ENCODE results near the gene NTN3.
A peak's percentile ranks its signal among the peaks of the same experiment; 100 is the strongest.
"Not testable (repeated sequence)": the region's sequence is repeated elsewhere in the genome, so short reads cannot be mapped to it uniquely, and the experiment has no call there.

NTN3 gene

GRCh38 chr16:2432801-2433505 is 38.1 kb upstream of the NTN3 start:
- Mint-ChIP-seq H3K27ac (no peak overlapping the region), H3K36me3 (ENCODE audit: low read depth) (peaks cover 50% of the 10 kb centered on the region), H3K27me3 (no peaks in the 10 kb centered on the region), H3K4me3 (no peak overlapping the region), H3K4me1 (ENCODE audit: low read depth) (peaks cover 23% of the 10 kb centered on the region), H3K9me3 (no peaks in the 10 kb centered on the region)

GRCh38 chr16:2435236-2435635 is 35.9 kb upstream of the NTN3 start:
- Mint-ChIP-seq H3K4me1 (ENCODE audit: low read depth) (peaks cover 17% of the 10 kb centered on the region), H3K36me3 (ENCODE audit: low read depth) (peaks cover 63% of the 10 kb centered on the region)
- not testable (repeated sequence) for H3K27me3 Mint-ChIP-seq, H3K9me3 Mint-ChIP-seq, H3K27ac Mint-ChIP-seq, H3K4me3 Mint-ChIP-seq

- Mint-ChIP-seq H3K27me3 (no peaks in the 10 kb centered on the region), H3K4me3 (no peak overlapping the region), H3K9me3 (no peaks in the 10 kb centered on the region), H3K27ac (no peak overlapping the region), H3K4me1 (ENCODE audit: low read depth) (peaks cover 12% of the 10 kb centered on the region), H3K36me3 (ENCODE audit: low read depth) (peaks cover 55% of the 10 kb centered on the region)
These were observed 35.0 kb upstream of the NTN3 start for GRCh38 chr16:2436110-2436509.

GRCh38 chr16:2437032-2437790 is 33.9 kb upstream of the NTN3 start:
- Mint-ChIP-seq H3K4me3 (no peak overlapping the region), H3K36me3 (ENCODE audit: low read depth) (peaks cover 53% of the 10 kb centered on the region), H3K9me3 (no peaks in the 10 kb centered on the region), H3K27ac (no peak overlapping the region), H3K4me1 (ENCODE audit: low read depth) (peaks cover 12% of the 10 kb centered on the region), H3K27me3 (no peaks in the 10 kb centered on the region)

GRCh38 chr16:2438121-2438520 is 33.0 kb upstream of the NTN3 start:
- no peaks in the 10 kb centered on the region for H3K9me3 Mint-ChIP-seq
- H3K27ac Mint-ChIP-seq: no peak overlapping the region
- peaks cover 9% of the 10 kb centered on the region for H3K4me1 Mint-ChIP-seq (ENCODE audit: low read depth)
- H3K36me3 Mint-ChIP-seq (ENCODE audit: low read depth): peaks cover 46% of the 10 kb centered on the region
- no peaks in the 10 kb centered on the region for H3K27me3 Mint-ChIP-seq
- H3K4me3 Mint-ChIP-seq: no peak overlapping the region

- Mint-ChIP-seq H3K27me3 (no peaks in the 10 kb centered on the region), H3K9me3 (no peaks in the 10 kb centered on the region), H3K4me3 (no peak overlapping the region), H3K36me3 (ENCODE audit: low read depth) (peaks cover 37% of the 10 kb centered on the region), H3K27ac (peak overlapping the region; percentile 2), H3K4me1 (ENCODE audit: low read depth) (peaks cover 9% of the 10 kb centered on the region)
These were observed 31.5 kb upstream of the NTN3 start for GRCh38 chr16:2439598-2439997.

GRCh38 chr16:2441143-2441804 is 29.8 kb upstream of the NTN3 start:
- not testable (repeated sequence) for H3K27me3 Mint-ChIP-seq; H3K4me3 Mint-ChIP-seq; H3K27ac Mint-ChIP-seq; H3K4me1 Mint-ChIP-seq (ENCODE audit: low read depth); H3K9me3 Mint-ChIP-seq
- peaks cover 46% of the 10 kb centered on the region for H3K36me3 Mint-ChIP-seq (ENCODE audit: low read depth)

GRCh38 chr16:2443555-2443954 is 27.5 kb upstream of the NTN3 start:
- H3K27me3 Mint-ChIP-seq: no peaks in the 10 kb centered on the region
- no peaks in the 10 kb centered on the region for H3K9me3 Mint-ChIP-seq
- H3K4me1 Mint-ChIP-seq (ENCODE audit: low read depth): peaks cover 9% of the 10 kb centered on the region
- H3K36me3 Mint-ChIP-seq (ENCODE audit: low read depth): peaks cover 48% of the 10 kb centered on the region
- H3K27ac Mint-ChIP-seq: no peak overlapping the region
- no peak overlapping the region for H3K4me3 Mint-ChIP-seq

GRCh38 chr16:2447920-2448583 is 23.0 kb upstream of the NTN3 start:
- peaks cover 59% of the 10 kb centered on the region for H3K36me3 Mint-ChIP-seq (ENCODE audit: low read depth)
- no peaks in the 10 kb centered on the region for H3K4me1 Mint-ChIP-seq (ENCODE audit: low read depth)
- no peak overlapping the region for H3K4me3 Mint-ChIP-seq
- no peak overlapping the region for H3K27ac Mint-ChIP-seq
- H3K27me3 Mint-ChIP-seq: no peaks in the 10 kb centered on the region
- H3K9me3 Mint-ChIP-seq: no peaks in the 10 kb centered on the region

- Mint-ChIP-seq H3K27ac (no peak overlapping the region), H3K4me3 (no peak overlapping the region), H3K9me3 (no peaks in the 10 kb centered on the region), H3K4me1 (ENCODE audit: low read depth) (no peaks in the 10 kb centered on the region), H3K36me3 (ENCODE audit: low read depth) (peaks cover 70% of the 10 kb centered on the region), H3K27me3 (no peaks in the 10 kb centered on the region)
These were observed 22.0 kb upstream of the NTN3 start for GRCh38 chr16:2449118-2449517.

GRCh38 chr16:2450535-2450934 is 20.6 kb upstream of the NTN3 start:
- no peaks in the 10 kb centered on the region for H3K4me1 Mint-ChIP-seq (ENCODE audit: low read depth)
- peaks cover 66% of the 10 kb centered on the region for H3K36me3 Mint-ChIP-seq (ENCODE audit: low read depth)
- no peak overlapping the region for H3K27ac Mint-ChIP-seq
- no peaks in the 10 kb centered on the region for H3K27me3 Mint-ChIP-seq
- H3K4me3 Mint-ChIP-seq: no peak overlapping the region
- no peaks in the 10 kb centered on the region for H3K9me3 Mint-ChIP-seq

GRCh38 chr16:2450975-2451381 is 20.1 kb upstream of the NTN3 start:
- no peaks in the 10 kb centered on the region for H3K4me1 Mint-ChIP-seq (ENCODE audit: low read depth)
- no peak overlapping the region for H3K4me3 Mint-ChIP-seq
- no peak overlapping the region for H3K27ac Mint-ChIP-seq
- H3K27me3 Mint-ChIP-seq: no peaks in the 10 kb centered on the region
- H3K36me3 Mint-ChIP-seq (ENCODE audit: low read depth): peaks cover 64% of the 10 kb centered on the region
- no peaks in the 10 kb centered on the region for H3K9me3 Mint-ChIP-seq

GRCh38 chr16:2451851-2452320 is 19.2 kb upstream of the NTN3 start:
- Mint-ChIP-seq H3K27ac (no peak overlapping the region), H3K4me3 (no peak overlapping the region), H3K9me3 (no peaks in the 10 kb centered on the region), H3K27me3 (no peaks in the 10 kb centered on the region), H3K36me3 (ENCODE audit: low read depth) (peaks cover 59% of the 10 kb centered on the region), H3K4me1 (ENCODE audit: low read depth) (no peaks in the 10 kb centered on the region)

- no peaks in the 10 kb centered on the region for H3K9me3 Mint-ChIP-seq
- H3K27me3 Mint-ChIP-seq: no peaks in the 10 kb centered on the region
- H3K4me3 Mint-ChIP-seq: no peak overlapping the region
- H3K27ac Mint-ChIP-seq: no peak overlapping the region
- no peaks in the 10 kb centered on the region for H3K4me1 Mint-ChIP-seq (ENCODE audit: low read depth)
- peaks cover 53% of the 10 kb centered on the region for H3K36me3 Mint-ChIP-seq (ENCODE audit: low read depth)
These were observed 18.4 kb upstream of the NTN3 start for GRCh38 chr16:2452650-2453049.
